GM23338 (cell line): ENCODE results near the gene ULK4. TPM values are rescaled to one million over a fixed set of nuclear protein-coding genes. Genes with fewer than 3 reads are reported as not detected.

Experiments
- ATAC-seq: fragments of 200-7000 bp; cut with Tn5 transposase; 3 replicates; pipeline ENCODE4 v1.9.1; 2020
- DNase-seq: peaks from one replicate; pipeline ENCODE4 v3.0.0-alpha.2; 2015; ENCODE audit warnings: low spot score
- H2AFZ ChIP-seq: fragments of 200-600 bp; sonication (generic); 2 replicates; pipeline ENCODE4 v1.8.0; 2016; ENCODE audit warnings: antibody characterized with exemption, mild to moderate bottlenecking, moderate library complexity
- H3F3A ChIP-seq: fragments of 200-600 bp; sonication (generic); replicated peaks from 2 replicates; pipeline ENCODE4 v1.8.0; 2017; ENCODE audit warnings: antibody characterized with exemption, mixed run types, low read depth
- H3K27ac ChIP-seq: fragments of 200-600 bp; sonication (generic); 2 replicates; pipeline ENCODE4 v1.6.1; 2016; ENCODE audit warnings: low read depth
- H3K27me3 ChIP-seq: fragments of 200-600 bp; sonication (generic); 2 replicates; pipeline ENCODE4 v1.8.0; 2016; ENCODE audit warnings: mild to moderate bottlenecking, mixed run types, moderate library complexity; ENCODE audit not compliant: insufficient read depth
- H3K36me3 ChIP-seq: fragments of 200-600 bp; sonication (generic); 2 replicates; pipeline ENCODE4 v1.8.0; 2016; ENCODE audit warnings: mild to moderate bottlenecking; ENCODE audit not compliant: insufficient read depth
- H3K4me1 ChIP-seq: fragments of 200-600 bp; sonication (generic); 2 replicates; pipeline ENCODE4 v1.8.0; 2016; ENCODE audit warnings: mild to moderate bottlenecking, moderate library complexity; ENCODE audit not compliant: insufficient read depth
- H3K4me2 ChIP-seq: fragments of 200-600 bp; sonication (generic); 2 replicates; pipeline ENCODE4 v1.7.1; 2017; ENCODE audit warnings: mixed run types
- H3K4me3 ChIP-seq: fragments of 200-600 bp; sonication (generic); 2 replicates; pipeline ENCODE4 v1.6.1; 2016; ENCODE audit warnings: mixed run types
- H3K79me2 ChIP-seq: fragments of 200-600 bp; sonication (generic); replicated peaks from 2 replicates; pipeline ENCODE4 v1.8.0; 2017; ENCODE audit warnings: mild to moderate bottlenecking; ENCODE audit not compliant: insufficient read depth
- H3K9me2 ChIP-seq: fragments of 200-600 bp; sonication (generic); 2 replicates; pipeline ENCODE4 v1.8.0; 2017; ENCODE audit not compliant: insufficient read depth
- H4K20me1 ChIP-seq: fragments of 200-600 bp; sonication (generic); replicated peaks from 2 replicates; pipeline ENCODE4 v1.8.0; 2017; ENCODE audit warnings: mild to moderate bottlenecking; ENCODE audit not compliant: insufficient read depth
- H3K27ac Mint-ChIP-seq: 2 replicates; pipeline ENCODE4 v1.8.0; 2020; ENCODE audit warnings: inconsistent platforms, mild to moderate bottlenecking, moderate library complexity, mixed read lengths
- H3K27me3 Mint-ChIP-seq: 3 replicates; pipeline ENCODE4 v1.8.0; 2022; ENCODE audit warnings: low read depth, mild to moderate bottlenecking, moderate library complexity, mixed read lengths, inconsistent platforms; ENCODE audit not compliant: insufficient read depth, poor library complexity
- H3K36me3 Mint-ChIP-seq: 3 replicates; pipeline ENCODE4 v1.8.0; 2021; ENCODE audit warnings: low read depth, mild to moderate bottlenecking, inconsistent platforms, moderate library complexity, mixed read lengths
- H3K4me1 Mint-ChIP-seq: 3 replicates; pipeline ENCODE4 v1.8.0; 2020; ENCODE audit warnings: mild to moderate bottlenecking, inconsistent platforms, mixed read lengths
- H3K4me3 Mint-ChIP-seq: 3 replicates; pipeline ENCODE4 v1.8.0; 2021; ENCODE audit warnings: moderate library complexity, mild to moderate bottlenecking, inconsistent platforms, mixed read lengths
- H3K9me3 Mint-ChIP-seq: 3 replicates; pipeline ENCODE4 v1.8.0; 2020; ENCODE audit warnings: moderate library complexity, mild to moderate bottlenecking, inconsistent platforms, mixed read lengths
- CTCF ChIP-seq, 2 experiments: fragments of 200-600 bp in 1 of 2; sonication (generic) in 1 of 2; conservative IDR thresholded peaks; 2 replicates each; pipeline versions ENCODE4 v1.5.1 to v1.6.1; 2016 to 2017; ENCODE audit warnings: antibody characterized with exemption in 2 of 2, low read depth in 2 of 2, mild to moderate bottlenecking in 2 of 2, moderate library complexity in 1 of 2
- EZH2 ChIP-seq: fragments of 200-600 bp; sonication (generic); IDR thresholded peaks from one replicate; pipeline ENCODE4 v1.8.0; 2017; ENCODE audit warnings: antibody characterized with exemption, mild to moderate bottlenecking, low read depth; ENCODE audit not compliant: unreplicated experiment
- EZH2phosphoT487 ChIP-seq: fragments of 200-600 bp; sonication (generic); IDR thresholded peaks from one replicate; pipeline ENCODE4 v1.8.1; 2018; ENCODE audit warnings: antibody characterized with exemption; ENCODE audit not compliant: unreplicated experiment
- JUNB ChIP-seq: IDR thresholded peaks from one replicate; pipeline ENCODE4 v1.6.1; 2016; ENCODE audit warnings: antibody characterized with exemption; ENCODE audit not compliant: unreplicated experiment
- NANOG ChIP-seq: IDR thresholded peaks from 2 replicates; pipeline ENCODE4 v1.6.1; 2016; ENCODE audit warnings: antibody characterized with exemption, borderline replicate concordance
- STAT1 ChIP-seq: IDR thresholded peaks from one replicate; pipeline ENCODE4 v1.6.1; 2016; ENCODE audit warnings: antibody characterized with exemption; ENCODE audit not compliant: unreplicated experiment
- ZNF331 ChIP-seq: fragments of 250-450 bp; sonication (Bioruptor Pico); IDR thresholded peaks from 2 replicates; pipeline ENCODE4 v1.5.0; 2020; ENCODE audit warnings: low read depth, mild to moderate bottlenecking, moderate library complexity
- polyA plus RNA-seq: library from polyadenylated mRNA; unstranded; fragments of >200 nt; fragmentation: Nextera tagmentation; extraction: Ambion mirVana; gene quantifications from 2 replicates; pipeline ENCODE4 v1.2.1, GENCODE V29; 2016
- total RNA-seq: library from RNA; depleted of rRNA; stranded (reverse); fragments of >200 nt; shearing (Covaris generic); gene quantifications from 2 replicates; pipeline ENCODE4 v1.2.3, GENCODE V29; 2014

ULK4 gene
- total and polyA plus RNA-seq, 2 experiments from 2014 or later = 20.8 to 41.4 TPM

GRCh38 chr3:41346698-41347270, 615.1 kb downstream of the ULK4 start:
- Mint-ChIP-seq H3K27me3 (no peaks in the 10 kb centered on the region), H3K4me1 (no peaks in the 10 kb centered on the region), H3K36me3 (peaks cover 10% of the 10 kb centered on the region; the same call in 1 of the 3 replicates), H3K4me3 (no peak overlapping the region), H3K27ac (no peak overlapping the region), H3K9me3 (peaks cover 16% of the 10 kb centered on the region)
- Histone ChIP-seq H3K9me2 (peaks cover 3% of the 10 kb centered on the region; the same call in 1 of the 2 replicates), H3K4me1 (no peaks in the 10 kb centered on the region), H3K4me2 (no peak overlapping the region), H3K27ac (no peak overlapping the region), H3K79me2 (no peaks in the 10 kb centered on the region), H3K27me3 (no peaks in the 10 kb centered on the region), H4K20me1 (no peaks in the 10 kb centered on the region), H2AFZ (no peak overlapping the region), H3F3A (no peaks in the 10 kb centered on the region), H3K36me3 (no peaks in the 10 kb centered on the region; the same call in 1 of the 2 replicates), H3K4me3 (no peak overlapping the region)
- DNase-seq = no peak
- ATAC-seq = no peak
- TF ChIP-seq EZH2phosphoT487 (no peak), ZNF331 (CRISPR knock-in tag) (no peak)

GRCh38 chr3:41345788-41346187, 616.1 kb downstream of the ULK4 start:
- H3K4me1 Mint-ChIP-seq = no peaks in the 10 kb centered on the region
- peaks cover 10% of the 10 kb centered on the region; the same call in 1 of the 3 replicates for H3K36me3 Mint-ChIP-seq
- Histone ChIP-seq H3K36me3 (no peaks in the 10 kb centered on the region; the same call in 1 of the 2 replicates), H3K27ac (no peak overlapping the region), H3K27me3 (no peaks in the 10 kb centered on the region), H2AFZ (no peak overlapping the region), H3F3A (no peaks in the 10 kb centered on the region), H3K4me3 (no peak overlapping the region), H3K9me2 (peaks cover 3% of the 10 kb centered on the region; the same call in 1 of the 2 replicates), H3K4me2 (no peak overlapping the region), H4K20me1 (no peaks in the 10 kb centered on the region), H3K4me1 (no peaks in the 10 kb centered on the region), H3K79me2 (no peaks in the 10 kb centered on the region)
- no peaks in the 10 kb centered on the region for H3K27me3 Mint-ChIP-seq
- no peak for TF ChIP-seq EZH2phosphoT487
- H3K9me3 Mint-ChIP-seq = peaks cover 16% of the 10 kb centered on the region
- DNase-seq = no peak
- H3K4me3 Mint-ChIP-seq = no peak overlapping the region
- no peak for ATAC-seq
- H3K27ac Mint-ChIP-seq = no peak overlapping the region

DNA sequence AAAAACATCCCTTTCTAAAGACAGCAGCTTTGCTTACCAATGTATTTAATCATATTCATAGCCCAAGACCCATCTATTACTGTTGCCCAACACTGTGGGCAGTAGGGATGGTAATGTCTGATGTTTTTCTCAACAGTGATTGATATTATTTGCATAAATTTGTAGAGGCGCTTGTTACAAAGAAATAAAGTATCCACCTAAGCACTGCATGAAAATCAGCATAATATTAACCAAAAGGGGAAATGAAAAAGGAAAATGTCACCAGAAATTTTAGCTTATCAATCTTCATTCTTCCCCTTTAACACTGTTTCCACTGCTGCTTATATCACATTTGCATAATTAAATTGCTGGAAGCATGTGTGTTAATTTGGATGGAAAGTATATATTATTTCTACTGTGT, 622.1 kb downstream of the ULK4 start:
- Histone ChIP-seq H3K27ac (no peak overlapping the region), H3K27me3 (no peaks in the 10 kb centered on the region), H3K36me3 (no peaks in the 10 kb centered on the region; the same call in 1 of the 2 replicates), H3K4me3 (no peak overlapping the region), H3K4me1 (no peaks in the 10 kb centered on the region), H3K79me2 (no peaks in the 10 kb centered on the region), H4K20me1 (no peaks in the 10 kb centered on the region), H3K4me2 (no peak overlapping the region), H2AFZ (no peak overlapping the region), H3K9me2 (peaks cover 9% of the 10 kb centered on the region; the same call in 1 of the 2 replicates), H3F3A (no peaks in the 10 kb centered on the region)
- DNase-seq (no peak), ATAC-seq (no peak)
- H3K36me3 Mint-ChIP-seq = peaks cover 7% of the 10 kb centered on the region; the same call in 1 of the 3 replicates
- no peaks in the 10 kb centered on the region for H3K27me3 Mint-ChIP-seq
- no peak overlapping the region for H3K27ac Mint-ChIP-seq
- no peak for TF ChIP-seq STAT1
- TF ChIP-seq CTCF (conservative IDR thresholded peaks at IDR 0.05; ENCODE audit: low read depth in 2 of 2) = no peak
- no peak for TF ChIP-seq EZH2
- TF ChIP-seq NANOG = no peak
- no peak for TF ChIP-seq JUNB
- peaks cover 9% of the 10 kb centered on the region for H3K9me3 Mint-ChIP-seq
- H3K4me1 Mint-ChIP-seq = peaks cover 8% of the 10 kb centered on the region
- no peak overlapping the region for H3K4me3 Mint-ChIP-seq
